IMR-90 (cell line): ENCODE measurements around the gene BRF1. TPM values are rescaled to one million over a fixed set of nuclear protein-coding genes. Genes with fewer than 3 reads are reported as not detected.

Experiments used
- ATAC-seq: fragments of 200-7000 bp; cut with Tn5 transposase; 2 replicates; pipeline ENCODE4 v1.9.1; 2020; ENCODE audit warnings: low read depth, mild to moderate bottlenecking, moderate library complexity
- BruUV-seq: library from RNA; stranded (reverse); fragments of 400-500 nt; replicated peaks from 2 replicates; lab custom pipeline; 2021; lab: Mats Ljungman, UMichigan
- CTCF ChIA-PET: fragments of 300-600 bp; formaldehyde crosslinking; extraction: SDS; loops from one replicate; lab custom pipeline; 2021; ENCODE audit warnings: antibody characterized with exemption; lab: Yijun Ruan, JAX
- POLR2A ChIA-PET: fragments of 300-600 bp; sonication (Branson Sonifier 250); formaldehyde crosslinking; loops from one replicate; lab custom pipeline; 2022; ENCODE audit warnings: antibody characterized with exemption; ENCODE audit not compliant: unreplicated experiment; lab: Charles Lee
- DNase-seq: peaks from one replicate; pipeline ENCODE4 v3.0.0; 2013
- H2AFZ ChIP-seq: replicated peaks from 2 replicates; pipeline ENCODE3; 2013; ENCODE audit warnings: low read length, mild to moderate bottlenecking; ENCODE audit not compliant: poor library complexity
- H2AK5ac ChIP-seq: 2 replicates; pipeline ENCODE4 v1.6.1; 2013; ENCODE audit warnings: low read depth, low read length, inconsistent platforms
- H2AK9ac ChIP-seq: replicated peaks from 2 replicates; pipeline ENCODE3; 2013; ENCODE audit warnings: mild to moderate bottlenecking, low read depth, low read length, moderate library complexity; ENCODE audit not compliant: poor library complexity
- H2BK120ac ChIP-seq: 2 replicates; pipeline ENCODE4 v1.6.1; 2013; ENCODE audit warnings: low read depth, low read length, inconsistent platforms
- H2BK15ac ChIP-seq: 3 replicates; pipeline ENCODE4 v1.6.1; 2013; ENCODE audit warnings: low read depth, low read length, inconsistent platforms
- H2BK20ac ChIP-seq: 2 replicates; pipeline ENCODE4 v1.6.1; 2013; ENCODE audit warnings: low read depth, mild to moderate bottlenecking, inconsistent platforms, low read length, moderate library complexity
- H2BK5ac ChIP-seq: 2 replicates; pipeline ENCODE4 v1.6.1; 2013; ENCODE audit warnings: mild to moderate bottlenecking, low read depth, low read length, inconsistent platforms; ENCODE audit not compliant: poor library complexity, severe bottlenecking
- H3K14ac ChIP-seq: replicated peaks from 2 replicates; pipeline ENCODE4 v1.6.1; 2013; ENCODE audit warnings: low read depth, low read length, inconsistent platforms
- H3K18ac ChIP-seq: 2 replicates; pipeline ENCODE4 v1.6.1; 2013; ENCODE audit warnings: low read depth, low read length, control low read depth
- H3K23ac ChIP-seq: 2 replicates; pipeline ENCODE4 v1.6.1; 2013; ENCODE audit warnings: low read depth, low read length, inconsistent platforms
- H3K27ac ChIP-seq: 2 replicates; pipeline ENCODE4 v1.5.1; 2013; ENCODE audit warnings: mild to moderate bottlenecking, control low read depth, low read length; ENCODE audit not compliant: insufficient read depth
- H3K27me3 ChIP-seq: 2 replicates; pipeline ENCODE4 v1.6.1; 2013; ENCODE audit warnings: low read length; ENCODE audit not compliant: control insufficient read depth, insufficient read depth
- H3K36me3 ChIP-seq: 2 replicates; pipeline ENCODE4 v1.6.1; 2013; ENCODE audit warnings: low read length, mixed read lengths; ENCODE audit not compliant: control insufficient read depth, insufficient read depth
- H3K4ac ChIP-seq: 2 replicates; pipeline ENCODE4 v1.6.1; 2013; ENCODE audit warnings: low read depth, low read length, inconsistent platforms
- H3K4me1 ChIP-seq: 2 replicates; pipeline ENCODE4 v1.6.1; 2013; ENCODE audit warnings: low read length, mixed read lengths; ENCODE audit not compliant: control insufficient read depth, insufficient read depth
- H3K4me2 ChIP-seq: 2 replicates; pipeline ENCODE4 v1.6.1; 2013; ENCODE audit warnings: low read depth, mild to moderate bottlenecking, control low read depth, low read length, moderate library complexity
- H3K4me3 ChIP-seq: 2 replicates; pipeline ENCODE4 v1.5.1; 2013; ENCODE audit warnings: low read depth, mild to moderate bottlenecking, control low read depth, low read length, moderate library complexity; ENCODE audit not compliant: insufficient read depth
- H3K56ac ChIP-seq: 2 replicates; pipeline ENCODE4 v1.6.1; 2013; ENCODE audit warnings: low read length, inconsistent platforms; ENCODE audit not compliant: insufficient read depth; ENCODE audit errors: extremely low read depth
- H3K79me1 ChIP-seq, 2 experiments: 2 replicates each; pipeline ENCODE4 v1.6.1; 2013; ENCODE audit warnings: low read length in 2 of 2, inconsistent platforms in 1 of 2, low read depth in 1 of 2
- H3K9ac ChIP-seq: 2 replicates; pipeline ENCODE4 v1.6.1; 2013; ENCODE audit warnings: low read depth, low read length, control low read depth
- H3K9me1 ChIP-seq: 2 replicates; pipeline ENCODE4 v1.6.1; 2013; ENCODE audit warnings: low read length, inconsistent platforms; ENCODE audit not compliant: insufficient read depth
- H3K9me3 ChIP-seq: 2 replicates; pipeline ENCODE4 v1.6.1; 2013; ENCODE audit warnings: low read length; ENCODE audit not compliant: control insufficient read depth, insufficient read depth
- H4K20me1 ChIP-seq: 2 replicates; pipeline ENCODE4 v1.6.1; 2013; ENCODE audit warnings: low read length, inconsistent platforms; ENCODE audit not compliant: insufficient read depth
- H4K5ac ChIP-seq: 2 replicates; pipeline ENCODE4 v1.6.1; 2013; ENCODE audit warnings: mild to moderate bottlenecking, low read depth, low read length, control low read depth
- H4K8ac ChIP-seq, 2 experiments: 2 replicates each; pipeline ENCODE4 v1.6.1; 2013; ENCODE audit warnings: low read depth in 2 of 2, low read length in 2 of 2, control low read depth in 1 of 2, inconsistent platforms in 1 of 2
- H4K91ac ChIP-seq: 2 replicates; pipeline ENCODE4 v1.6.1; 2013; ENCODE audit warnings: low read depth, low read length, inconsistent platforms; ENCODE audit not compliant: insufficient read depth
- CTCF ChIP-seq: conservative IDR thresholded peaks from 2 replicates; pipeline ENCODE4 v1.5.1; 2012; ENCODE audit warnings: mild to moderate bottlenecking, low read depth, low read length, improper control_type of control experiment
- FOS ChIP-seq: fragments of 150-350 bp; IDR thresholded peaks from 2 replicates; pipeline ENCODE4 v1.6.1; 2016; ENCODE audit warnings: low read depth, low read length
- whole genome bisulfite sequencing, 2 experiments: methylation state at CpG; one replicate each; pipeline versions ENCODE4 v1.1.5 to v1.1.7; 2013; ENCODE audit warnings: missing lambda C conversion rate in 2 of 2; ENCODE audit not compliant: insufficient read length in 1 of 2; ENCODE audit errors: extremely low coverage in 2 of 2; 5-methylcytosine and 5-hydroxymethylcytosine counted together
- dilution Hi-C: fragments of 300-500 bp; cut with HindIII; formaldehyde crosslinking; loops from one replicate; pipeline ENCODE4 v1.14.3; 2018; ENCODE audit warnings: low sequenced_read_pairs; ENCODE audit not compliant: unreplicated experiment
- in situ Hi-C: fragments of 300-500 bp; cut with MboI; formaldehyde crosslinking; loops from 3 replicates; pipeline ENCODE4 v1.14.3; 2019; ENCODE audit warnings: low sequenced_read_pairs, inconsistent platforms, mixed read lengths
- intact Hi-C: fragments of 100-400 bp; cut with micrococcal nuclease; formaldehyde crosslinking; loops from 2 replicates; pipeline ENCODE4 v1.10.0; 2022
- polyA plus RNA-seq, 3 experiments: library from polyadenylated mRNA; depleted of rRNA; stranded (reverse); fragments of >200 nt; gene quantifications; 2 replicates each; pipeline ENCODE4 v1.2.3, GENCODE V29; 2012; ENCODE audit warnings: low replicate concordance in 1 of 3
- total RNA-seq: library from RNA; depleted of rRNA; stranded (reverse); fragments of >200 nt; gene quantifications from 2 replicates; pipeline ENCODE4 v1.2.3, GENCODE V29; 2012

Gene BRF1
- total and polyA plus RNA-seq, 2 of the 4 experiments (the other 2 are of a cell fraction), result 12.4 to 16.7 TPM

- Histone ChIP-seq H2AK9ac (peak overlapping the region; percentile 75), H3K79me1 (peaks cover 9 to 47% of the 10 kb centered on the region in 2 experiments), H3K27ac (no peak overlapping the region), H3K56ac (no peak overlapping the region), H3K4me3 (no peak overlapping the region), H2BK120ac (no peak overlapping the region), H3K4me1 (peaks cover 26% of the 10 kb centered on the region), H3K14ac (no peak overlapping the region), H3K9ac (no peak overlapping the region), H3K27me3 (no peaks in the 10 kb centered on the region), H3K9me1 (peaks cover 9% of the 10 kb centered on the region), H2BK20ac (no peak overlapping the region), H3K36me3 (no peaks in the 10 kb centered on the region), H4K5ac (no peak overlapping the region), H4K8ac (no peak overlapping the region), H2BK5ac (no peak overlapping the region), H3K23ac (no peak overlapping the region), H3K9me3 (no peaks in the 10 kb centered on the region), H4K91ac (no peak overlapping the region), H3K4me2 (no peak overlapping the region; the same call in 1 of the 2 replicates), H3K4ac (no peak overlapping the region), H2BK15ac (no peak overlapping the region), H3K18ac (no peak overlapping the region), H2AK5ac (no peak overlapping the region), H4K20me1 (peaks cover 37% of the 10 kb centered on the region), H2AFZ (no peak overlapping the region)
- POLR2A ChIA-PET, result no interaction called here
- dilution Hi-C loops, result no loop called here
- no peak for ATAC-seq
- CTCF ChIA-PET, result no interaction called here
- TF ChIP-seq CTCF, result 0 out of 2 replicates have a peak, but pooled peaks have one; percentile 11
- no peak for TF ChIP-seq FOS
- intact Hi-C loops, result no loop called here
- no TSS peak for BruUV-seq
- DNase-seq, result peak; percentile 53
- 73% methylated on average over 7 of the region's 11 CpGs; no CpG with 5 or more reads in 1 of the 2 experiments for WGBS, 2 experiments
- in situ Hi-C loops, result no loop called here
These were observed 16.7 kb upstream of the BRF1 start for GRCh38 chr14:105317546-105317945.
